PC-3 (cell line): ENCODE data around the gene GDF11. TPM values are rescaled to one million over a fixed set of nuclear protein-coding genes. Genes with fewer than 3 reads are reported as not detected.

ENCODE experiments used
- ATAC-seq: fragments of 200-7000 bp; cut with Tn5 transposase; 2 replicates; pipeline ENCODE4 v1.9.1; 2020; ENCODE audit warnings: mild to moderate bottlenecking, moderate library complexity
- BruUV-seq: library from RNA; stranded (reverse); fragments of 400-500 nt; replicated peaks from 2 replicates; lab custom pipeline; 2021; lab: Mats Ljungman, UMichigan
- CTCF ChIA-PET: fragments of 300-600 bp; sonication (Branson Sonifier 250); formaldehyde crosslinking; loops from one replicate; lab custom pipeline; 2022; ENCODE audit warnings: antibody characterized with exemption; lab: Charles Lee
- POLR2A ChIA-PET: fragments of 300-600 bp; sonication (Branson Sonifier 250); formaldehyde crosslinking; loops from one replicate; lab custom pipeline; 2022; ENCODE audit warnings: antibody characterized with exemption; ENCODE audit not compliant: unreplicated experiment; lab: Charles Lee
- DNase-seq: peaks from one replicate; pipeline ENCODE4 v3.0.0-alpha.2; 2015
- H2AFZ ChIP-seq: fragments of 300-600 bp; sonication (generic); 2 replicates; pipeline ENCODE4 v1.6.0; 2016; ENCODE audit warnings: antibody characterized with exemption, low read length
- H3F3A ChIP-seq: fragments of 300-600 bp; sonication (generic); one replicate; pipeline ENCODE4 v1.6.0; 2017; ENCODE audit warnings: antibody characterized with exemption, low read length, control low read depth, mild to moderate bottlenecking; ENCODE audit not compliant: unreplicated experiment
- H3K27ac ChIP-seq: fragments of 300-600 bp; sonication (generic); 2 replicates; pipeline ENCODE4 v1.5.1; 2016; ENCODE audit warnings: mild to moderate bottlenecking, low read length
- H3K27me3 ChIP-seq: fragments of 300-600 bp; sonication (generic); 2 replicates; pipeline ENCODE4 v1.6.1; 2016; ENCODE audit warnings: low read length, mixed read lengths
- H3K36me3 ChIP-seq: fragments of 300-600 bp; sonication (generic); 2 replicates; pipeline ENCODE4 v1.6.1; 2016; ENCODE audit warnings: low read depth, mixed run types, low read length, mixed read lengths
- H3K4me1 ChIP-seq: fragments of 300-600 bp; sonication (generic); 2 replicates; pipeline ENCODE4 v1.5.1; 2016; ENCODE audit warnings: low read length; ENCODE audit not compliant: insufficient read depth
- H3K4me2 ChIP-seq: fragments of 300-600 bp; sonication (generic); 2 replicates; pipeline ENCODE4 v1.6.0; 2016; ENCODE audit warnings: low read length
- H3K4me3 ChIP-seq: fragments of 300-600 bp; sonication (generic); 2 replicates; pipeline ENCODE4 v1.5.1; 2016; ENCODE audit warnings: mild to moderate bottlenecking, low read length, mixed read lengths
- H3K79me2 ChIP-seq: fragments of 300-600 bp; sonication (generic); 2 replicates; pipeline ENCODE4 v1.6.1; 2017; ENCODE audit warnings: low read length, mixed read lengths
- H3K9ac ChIP-seq: fragments of 300-600 bp; sonication (generic); 2 replicates; pipeline ENCODE4 v1.6.0; 2016; ENCODE audit warnings: mild to moderate bottlenecking, low read length
- H3K9me2 ChIP-seq: fragments of 300-600 bp; sonication (generic); replicated peaks from 2 replicates; pipeline ENCODE4 v1.6.1; 2016; ENCODE audit warnings: mixed run types, low read length, mixed read lengths
- H3K9me3 ChIP-seq: fragments of 300-600 bp; sonication (generic); 2 replicates; pipeline ENCODE4 v1.6.1; 2016; ENCODE audit warnings: low read length, mixed read lengths
- H4K20me1 ChIP-seq: fragments of 300-600 bp; sonication (generic); 2 replicates; pipeline ENCODE4 v1.6.1; 2016; ENCODE audit warnings: low read length, mixed read lengths
- CTCF ChIP-seq: fragments of 300-600 bp; sonication (generic); conservative IDR thresholded peaks from 2 replicates; pipeline ENCODE4 v1.5.1; 2017; ENCODE audit warnings: antibody characterized with exemption, low read depth, mild to moderate bottlenecking, low read length
- EZH2 ChIP-seq: fragments of 300-600 bp; sonication (generic); IDR thresholded peaks from one replicate; pipeline ENCODE4 v1.6.1; 2017; ENCODE audit warnings: antibody characterized with exemption, mild to moderate bottlenecking, low read length; ENCODE audit not compliant: unreplicated experiment
- EZH2phosphoT487 ChIP-seq: fragments of 300-600 bp; sonication (generic); IDR thresholded peaks from 2 replicates; pipeline ENCODE4 v1.6.1; 2018; ENCODE audit warnings: mild to moderate bottlenecking, antibody characterized with exemption, low read length, borderline replicate concordance
- intact Hi-C: fragments of 100-400 bp; cut with micrococcal nuclease; formaldehyde crosslinking; loops from 2 replicates; pipeline ENCODE4 v1.9.0; 2023
- total RNA-seq: library from RNA; depleted of rRNA; stranded (reverse); fragments of >200 nt; gene quantifications from 2 replicates; pipeline ENCODE4 v1.2.3, GENCODE V29; 2014

Gene GDF11
- total RNA-seq, 1 experiment from 2014 or later, result 7.1 TPM

GRCh38 chr12:55696796-55697462, 46.0 kb upstream of the GDF11 start:
- intact Hi-C loops, result no loop called here
- POLR2A ChIA-PET, result no interaction called here

GRCh38 chr12:55697686-55698085, 45.2 kb upstream of the GDF11 start:
- Histone ChIP-seq H2AFZ (no peak overlapping the region), H4K20me1 (no peaks in the 10 kb centered on the region), H3K4me1 (no peaks in the 10 kb centered on the region), H3K4me2 (no peak overlapping the region), H3K9ac (no peak overlapping the region), H3F3A (no peaks in the 10 kb centered on the region), H3K36me3 (no peaks in the 10 kb centered on the region), H3K9me2 (no peaks in the 10 kb centered on the region), H3K27ac (no peak overlapping the region), H3K9me3 (no peaks in the 10 kb centered on the region), H3K4me3 (no peak overlapping the region), H3K27me3 (no peaks in the 10 kb centered on the region), H3K79me2 (no peaks in the 10 kb centered on the region)
- no peak for ATAC-seq
- DNase-seq, result no peak
- CTCF ChIA-PET, result no interaction called here
- POLR2A ChIA-PET, result no interaction called here
- TF ChIP-seq EZH2, result no peak
- no peak for TF ChIP-seq CTCF
- no peak for TF ChIP-seq EZH2phosphoT487
- intact Hi-C loops, result no loop called here
- no TSS peak for BruUV-seq

More at GRCh38 chr12:55696796-55697462, 46.0 kb upstream of the GDF11 start:
- H3K4me3 ChIP-seq, result no peak overlapping the region
- no peaks in the 10 kb centered on the region for H3K9me2 ChIP-seq
- H3F3A ChIP-seq, result no peaks in the 10 kb centered on the region
- H3K27me3 ChIP-seq, result no peaks in the 10 kb centered on the region
- DNase-seq (no peak), ATAC-seq (no peak)
- CTCF ChIA-PET, result no interaction called here
- H3K4me2 ChIP-seq, result no peak overlapping the region
- H3K4me1 ChIP-seq, result no peaks in the 10 kb centered on the region
- no peak overlapping the region for H3K27ac ChIP-seq
- no peaks in the 10 kb centered on the region for H3K36me3 ChIP-seq
- no peaks in the 10 kb centered on the region for H3K79me2 ChIP-seq
- H3K9ac ChIP-seq, result no peak overlapping the region
- H4K20me1 ChIP-seq, result no peaks in the 10 kb centered on the region
- TF ChIP-seq EZH2phosphoT487 (no peak), EZH2 (no peak), CTCF (no peak)
- no peak overlapping the region for H2AFZ ChIP-seq
- no TSS peak for BruUV-seq
- H3K9me3 ChIP-seq, result no peaks in the 10 kb centered on the region

GRCh38 chr12:55698241-55698955, 44.5 kb upstream of the GDF11 start:
- ChIA-PET POLR2A (no interaction called here), CTCF (no interaction called here)
- Histone ChIP-seq H3K4me1 (no peaks in the 10 kb centered on the region), H3F3A (no peaks in the 10 kb centered on the region), H3K27ac (no peak overlapping the region), H3K9me2 (no peaks in the 10 kb centered on the region), H3K36me3 (no peaks in the 10 kb centered on the region), H3K4me3 (no peak overlapping the region), H3K4me2 (no peak overlapping the region), H3K79me2 (no peaks in the 10 kb centered on the region), H4K20me1 (no peaks in the 10 kb centered on the region), H3K9ac (no peak overlapping the region), H3K27me3 (no peaks in the 10 kb centered on the region), H2AFZ (no peak overlapping the region), H3K9me3 (no peaks in the 10 kb centered on the region)
- no peak for ATAC-seq
- no TSS peak for BruUV-seq
- DNase-seq, result no peak
- intact Hi-C loops, result no loop called here
- TF ChIP-seq EZH2 (no peak), EZH2phosphoT487 (no peak), CTCF (no peak)
